ENCODE data around the gene KCNQ1. TPM values are rescaled to one million over a fixed set of nuclear protein-coding genes. Genes with fewer than 3 reads are reported as not detected.

KCNQ1 gene
- total RNA-seq, 2 experiments from 2014 or later = 4.3 to 9.2 TPM

- no peaks in the 10 kb centered on the region for H3K36me3 Mint-ChIP-seq
- CTCF ChIA-PET = interaction anchor here (1.0 kb wide), 1 partner anchor 32 kb away, joined by 3 read pairs; no protein-coding TSS in a partner anchor
- H3K4me3 Mint-ChIP-seq = no peak overlapping the region
- H3K4me1 Mint-ChIP-seq = peaks cover 2% of the 10 kb centered on the region
- peaks cover 17% of the 10 kb centered on the region for H3K27me3 Mint-ChIP-seq
- ATAC-seq (no peak), DNase-seq (no peak)
- no peaks in the 10 kb centered on the region for H3K9me3 Mint-ChIP-seq (ENCODE audit: low read depth)
- H3K27ac Mint-ChIP-seq = no peak overlapping the region
Observed at GRCh38 chr11:2452321-2453012, 7.7 kb downstream of the KCNQ1 start.

- CTCF ChIA-PET = interaction anchor here (0.6 kb wide), 1 partner anchor 1434 kb away, joined by 3 read pairs; no protein-coding TSS in a partner anchor
Observed at GRCh38 chr11:2453436-2453835, 8.6 kb downstream of the KCNQ1 start.

GRCh38 chr11:2458321-2458720 lies 13.5 kb downstream of the KCNQ1 start:
- no peak for ATAC-seq
- Mint-ChIP-seq H3K4me3 (no peak overlapping the region), H3K36me3 (no peaks in the 10 kb centered on the region), H3K9me3 (ENCODE audit: low read depth) (no peaks in the 10 kb centered on the region), H3K27ac (no peak overlapping the region), H3K27me3 (peaks cover 14% of the 10 kb centered on the region), H3K4me1 (peaks cover 4% of the 10 kb centered on the region)
- CTCF ChIA-PET = interaction anchor here (1.0 kb wide), 1 partner anchor 38 kb away, joined by 3 read pairs; no protein-coding TSS in a partner anchor
- no peak for DNase-seq

More at GRCh38 chr11:2453436-2453835, 8.6 kb downstream of the KCNQ1 start:
- H3K36me3 Mint-ChIP-seq = no peaks in the 10 kb centered on the region
- H3K9me3 Mint-ChIP-seq (ENCODE audit: low read depth) = no peaks in the 10 kb centered on the region
- no peak overlapping the region for H3K27ac Mint-ChIP-seq
- no peak overlapping the region for H3K4me3 Mint-ChIP-seq
- peaks cover 17% of the 10 kb centered on the region for H3K27me3 Mint-ChIP-seq
- ATAC-seq (no peak), DNase-seq (no peak)
- no peaks in the 10 kb centered on the region for H3K4me1 Mint-ChIP-seq

- no peak overlapping the region for H3K27ac Mint-ChIP-seq
- no peak overlapping the region for H3K4me3 Mint-ChIP-seq
- DNase-seq (no peak), ATAC-seq (no peak)
- peaks cover 4% of the 10 kb centered on the region for H3K4me1 Mint-ChIP-seq
- H3K9me3 Mint-ChIP-seq (ENCODE audit: low read depth) = no peaks in the 10 kb centered on the region
- CTCF ChIA-PET = interaction anchor here (0.6 to 1.3 kb wide), 3 partner anchors 38 to 74 kb away, joined by 3 to 4 read pairs (median 3); no protein-coding TSS in a partner anchor
- peaks cover 14% of the 10 kb centered on the region for H3K27me3 Mint-ChIP-seq
- no peaks in the 10 kb centered on the region for H3K36me3 Mint-ChIP-seq
Observed at GRCh38 chr11:2459016-2459725, 14.4 kb downstream of the KCNQ1 start.

- CTCF ChIA-PET = interaction anchor here (0.6 to 1.3 kb wide), 3 partner anchors 39 to 73 kb away, joined by 3 to 4 read pairs (median 3); no protein-coding TSS in a partner anchor
Observed at GRCh38 chr11:2459796-2460531, 15.2 kb downstream of the KCNQ1 start.

GRCh38 chr11:2460540-2461252 lies 15.9 kb downstream of the KCNQ1 start:
- CTCF ChIA-PET = interaction anchor here (1.3 kb wide), 1 partner anchor 40 kb away, joined by 3 read pairs; no protein-coding TSS in a partner anchor

More at GRCh38 chr11:2459796-2460531, 15.2 kb downstream of the KCNQ1 start:
- Mint-ChIP-seq H3K4me1 (peaks cover 4% of the 10 kb centered on the region), H3K27ac (no peak overlapping the region), H3K27me3 (peaks cover 11% of the 10 kb centered on the region), H3K9me3 (ENCODE audit: low read depth) (no peaks in the 10 kb centered on the region), H3K4me3 (no peak overlapping the region), H3K36me3 (no peaks in the 10 kb centered on the region)
- DNase-seq (no peak), ATAC-seq (no peak)

GRCh38 chr11:2461253-2461955 lies 16.6 kb downstream of the KCNQ1 start:
- Mint-ChIP-seq H3K27me3 (peaks cover 2% of the 10 kb centered on the region), H3K4me3 (no peak overlapping the region)
- CTCF ChIA-PET = no interaction called here

More at GRCh38 chr11:2460540-2461252, 15.9 kb downstream of the KCNQ1 start:
- Mint-ChIP-seq H3K27ac (no peak overlapping the region), H3K27me3 (peaks cover 6% of the 10 kb centered on the region), H3K4me3 (no peak overlapping the region), H3K4me1 (peaks cover 4% of the 10 kb centered on the region), H3K9me3 (ENCODE audit: low read depth) (no peaks in the 10 kb centered on the region), H3K36me3 (no peaks in the 10 kb centered on the region)
- DNase-seq = no peak
- ATAC-seq = no peak

GRCh38 chr11:2461956-2462542 lies 17.2 kb downstream of the KCNQ1 start:
- DNase-seq (no peak), ATAC-seq (no peak)
- Mint-ChIP-seq H3K27ac (no peak overlapping the region), H3K9me3 (ENCODE audit: low read depth) (no peaks in the 10 kb centered on the region), H3K27me3 (no peaks in the 10 kb centered on the region), H3K4me1 (peaks cover 13% of the 10 kb centered on the region), H3K36me3 (no peaks in the 10 kb centered on the region), H3K4me3 (no peak overlapping the region)
- CTCF ChIA-PET = no interaction called here

More at GRCh38 chr11:2461253-2461955, 16.6 kb downstream of the KCNQ1 start:
- no peaks in the 10 kb centered on the region for H3K36me3 Mint-ChIP-seq
- no peak overlapping the region for H3K27ac Mint-ChIP-seq
- H3K4me1 Mint-ChIP-seq = peaks cover 7% of the 10 kb centered on the region
- ATAC-seq (no peak), DNase-seq (no peak)
- H3K9me3 Mint-ChIP-seq (ENCODE audit: low read depth) = no peaks in the 10 kb centered on the region

- Mint-ChIP-seq H3K27me3 (peaks cover 3% of the 10 kb centered on the region), H3K27ac (no peak overlapping the region), H3K4me3 (no peak overlapping the region), H3K9me3 (ENCODE audit: low read depth) (no peaks in the 10 kb centered on the region), H3K4me1 (peaks cover 18% of the 10 kb centered on the region), H3K36me3 (no peaks in the 10 kb centered on the region)
- ATAC-seq (no peak), DNase-seq (no peak)
- CTCF ChIA-PET = interaction anchor here (1.7 kb wide), 1 partner anchor 69 kb away, joined by 5 read pairs; no protein-coding TSS in a partner anchor
Observed at GRCh38 chr11:2462543-2462985, 17.8 kb downstream of the KCNQ1 start.

GRCh38 chr11:2462986-2463765 lies 18.4 kb downstream of the KCNQ1 start:
- peaks cover 6% of the 10 kb centered on the region for H3K27me3 Mint-ChIP-seq
- CTCF ChIA-PET = interaction anchor here (1.7 kb wide), 1 partner anchor 68 kb away, joined by 5 read pairs; no protein-coding TSS in a partner anchor
- H3K27ac Mint-ChIP-seq = no peak overlapping the region
- no peak overlapping the region for H3K4me3 Mint-ChIP-seq
- peaks cover 24% of the 10 kb centered on the region for H3K4me1 Mint-ChIP-seq
- no peak for DNase-seq
- no peak for ATAC-seq
- H3K36me3 Mint-ChIP-seq = no peaks in the 10 kb centered on the region
- H3K9me3 Mint-ChIP-seq (ENCODE audit: low read depth) = no peaks in the 10 kb centered on the region

- DNase-seq (peak; percentile 40), ATAC-seq (no peak)
- H3K27me3 Mint-ChIP-seq = peaks cover 13% of the 10 kb centered on the region
- H3K9me3 Mint-ChIP-seq (ENCODE audit: low read depth) = no peaks in the 10 kb centered on the region
- H3K4me3 Mint-ChIP-seq = no peak overlapping the region
- H3K27ac Mint-ChIP-seq = no peak overlapping the region
- CTCF ChIA-PET = interaction anchor here (1.7 kb wide), 1 partner anchor 67 kb away, joined by 5 read pairs; no protein-coding TSS in a partner anchor
- H3K36me3 Mint-ChIP-seq = no peaks in the 10 kb centered on the region
- peaks cover 27% of the 10 kb centered on the region for H3K4me1 Mint-ChIP-seq
Observed at GRCh38 chr11:2463766-2464277, 19.0 kb downstream of the KCNQ1 start.
